PC-3 (cell line): ENCODE measurements around the gene CFL2. TPM values are rescaled to one million over a fixed set of nuclear protein-coding genes. Genes with fewer than 3 reads are reported as not detected.
"Not testable (repeated sequence)": the region's sequence is repeated elsewhere in the genome, so short reads cannot be mapped to it uniquely, and the experiment has no call there.

Experiments
- ATAC-seq: fragments of 200-7000 bp; cut with Tn5 transposase; 2 replicates; pipeline ENCODE4 v1.9.1; 2020; ENCODE audit warnings: mild to moderate bottlenecking, moderate library complexity
- BruUV-seq: library from RNA; stranded (reverse); fragments of 400-500 nt; replicated peaks from 2 replicates; lab custom pipeline; 2021; lab: Mats Ljungman, UMichigan
- CTCF ChIA-PET: fragments of 300-600 bp; sonication (Branson Sonifier 250); formaldehyde crosslinking; loops from one replicate; lab custom pipeline; 2022; ENCODE audit warnings: antibody characterized with exemption; lab: Charles Lee
- POLR2A ChIA-PET: fragments of 300-600 bp; sonication (Branson Sonifier 250); formaldehyde crosslinking; loops from one replicate; lab custom pipeline; 2022; ENCODE audit warnings: antibody characterized with exemption; ENCODE audit not compliant: unreplicated experiment; lab: Charles Lee
- DNase-seq: peaks from one replicate; pipeline ENCODE4 v3.0.0-alpha.2; 2015
- H2AFZ ChIP-seq: fragments of 300-600 bp; sonication (generic); 2 replicates; pipeline ENCODE4 v1.6.0; 2016; ENCODE audit warnings: antibody characterized with exemption, low read length
- H3F3A ChIP-seq: fragments of 300-600 bp; sonication (generic); one replicate; pipeline ENCODE4 v1.6.0; 2017; ENCODE audit warnings: antibody characterized with exemption, low read length, control low read depth, mild to moderate bottlenecking; ENCODE audit not compliant: unreplicated experiment
- H3K27ac ChIP-seq: fragments of 300-600 bp; sonication (generic); 2 replicates; pipeline ENCODE4 v1.5.1; 2016; ENCODE audit warnings: mild to moderate bottlenecking, low read length
- H3K27me3 ChIP-seq: fragments of 300-600 bp; sonication (generic); 2 replicates; pipeline ENCODE4 v1.6.1; 2016; ENCODE audit warnings: low read length, mixed read lengths
- H3K36me3 ChIP-seq: fragments of 300-600 bp; sonication (generic); 2 replicates; pipeline ENCODE4 v1.6.1; 2016; ENCODE audit warnings: low read depth, mixed run types, low read length, mixed read lengths
- H3K4me1 ChIP-seq: fragments of 300-600 bp; sonication (generic); 2 replicates; pipeline ENCODE4 v1.5.1; 2016; ENCODE audit warnings: low read length; ENCODE audit not compliant: insufficient read depth
- H3K4me2 ChIP-seq: fragments of 300-600 bp; sonication (generic); 2 replicates; pipeline ENCODE4 v1.6.0; 2016; ENCODE audit warnings: low read length
- H3K4me3 ChIP-seq: fragments of 300-600 bp; sonication (generic); 2 replicates; pipeline ENCODE4 v1.5.1; 2016; ENCODE audit warnings: mild to moderate bottlenecking, low read length, mixed read lengths
- H3K79me2 ChIP-seq: fragments of 300-600 bp; sonication (generic); 2 replicates; pipeline ENCODE4 v1.6.1; 2017; ENCODE audit warnings: low read length, mixed read lengths
- H3K9ac ChIP-seq: fragments of 300-600 bp; sonication (generic); 2 replicates; pipeline ENCODE4 v1.6.0; 2016; ENCODE audit warnings: mild to moderate bottlenecking, low read length
- H3K9me2 ChIP-seq: fragments of 300-600 bp; sonication (generic); replicated peaks from 2 replicates; pipeline ENCODE4 v1.6.1; 2016; ENCODE audit warnings: mixed run types, low read length, mixed read lengths
- H3K9me3 ChIP-seq: fragments of 300-600 bp; sonication (generic); 2 replicates; pipeline ENCODE4 v1.6.1; 2016; ENCODE audit warnings: low read length, mixed read lengths
- H4K20me1 ChIP-seq: fragments of 300-600 bp; sonication (generic); 2 replicates; pipeline ENCODE4 v1.6.1; 2016; ENCODE audit warnings: low read length, mixed read lengths
- EZH2 ChIP-seq: fragments of 300-600 bp; sonication (generic); IDR thresholded peaks from one replicate; pipeline ENCODE4 v1.6.1; 2017; ENCODE audit warnings: antibody characterized with exemption, mild to moderate bottlenecking, low read length; ENCODE audit not compliant: unreplicated experiment
- EZH2phosphoT487 ChIP-seq: fragments of 300-600 bp; sonication (generic); IDR thresholded peaks from 2 replicates; pipeline ENCODE4 v1.6.1; 2018; ENCODE audit warnings: mild to moderate bottlenecking, antibody characterized with exemption, low read length, borderline replicate concordance
- intact Hi-C: fragments of 100-400 bp; cut with micrococcal nuclease; formaldehyde crosslinking; loops from 2 replicates; pipeline ENCODE4 v1.9.0; 2023
- total RNA-seq: library from RNA; depleted of rRNA; stranded (reverse); fragments of >200 nt; gene quantifications from 2 replicates; pipeline ENCODE4 v1.2.3, GENCODE V29; 2014
- TF ChIP-seq, protein P1 (sequence below): fragments of 300-600 bp; sonication (generic); conservative IDR thresholded peaks from 2 replicates; pipeline ENCODE4 v1.5.1; 2017; ENCODE audit warnings: antibody characterized with exemption, low read depth, mild to moderate bottlenecking, low read length

The CFL2 gene
- total RNA-seq, 1 experiment from 2014 or later = 88.4 TPM

GRCh38 chr14:34737079-34737478 lies 22.7 kb upstream of the CFL2 start:
- H3K36me3 ChIP-seq, H3K9ac ChIP-seq, H3K4me3 ChIP-seq, CTCF ChIA-PET, BruUV-seq, H3K9me2 ChIP-seq, H3K79me2 ChIP-seq, H2AFZ ChIP-seq, POLR2A ChIA-PET, H4K20me1 ChIP-seq, H3F3A ChIP-seq, ATAC-seq, intact Hi-C loops, H3K27me3 ChIP-seq, H3K4me2 ChIP-seq, DNase-seq, H3K9me3 ChIP-seq, H3K27ac ChIP-seq: not testable (repeated sequence)
- H3K4me1 ChIP-seq = peaks cover 21% of the 10 kb centered on the region

DNA sequence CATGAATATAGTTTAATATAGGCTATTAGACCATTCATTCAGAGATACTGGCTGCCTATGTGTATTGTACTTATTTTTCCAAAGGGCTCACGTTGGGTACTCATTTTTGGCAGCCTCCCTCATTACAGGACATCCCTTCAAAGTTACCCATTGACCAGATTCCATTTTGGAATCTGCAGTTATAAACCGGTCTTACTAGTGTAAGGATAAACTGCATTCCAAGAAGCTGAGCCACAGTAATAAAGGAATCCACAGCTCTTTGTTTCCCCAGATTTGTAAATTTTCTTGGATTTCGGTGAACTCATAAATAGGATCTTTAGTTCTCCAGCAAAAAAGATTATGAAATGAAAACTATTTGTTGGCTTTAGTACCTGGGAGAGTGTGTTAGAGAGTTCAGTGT lies 18.9 kb upstream of the CFL2 start:
- Histone ChIP-seq H3K4me1 (peaks cover 26% of the 10 kb centered on the region), H3K9me2 (no peaks in the 10 kb centered on the region), H3K4me3 (peak overlapping the region; percentile 50), H3K27me3 (no peaks in the 10 kb centered on the region), H3K79me2 (no peaks in the 10 kb centered on the region), H3K36me3 (no peaks in the 10 kb centered on the region), H4K20me1 (no peaks in the 10 kb centered on the region), H3K9ac (no peak overlapping the region), H3K9me3 (no peaks in the 10 kb centered on the region), H3F3A (no peaks in the 10 kb centered on the region), H3K4me2 (peak overlapping the region; percentile 75), H3K27ac (peak overlapping the region; percentile 67), H2AFZ (peak overlapping the region; percentile 36; the same call in 1 of the 2 replicates)
- POLR2A ChIA-PET = interaction anchor here (0.6 to 1.1 kb wide), 2 partner anchors 140 to 250 kb away, joined by 3 to 8 read pairs; partner anchors contain the start of gene SRP54
- peak; percentile 92 for DNase-seq
- TF ChIP-seq EZH2 (no peak), EZH2phosphoT487 (no peak)
- TF ChIP-seq, protein P1, sequence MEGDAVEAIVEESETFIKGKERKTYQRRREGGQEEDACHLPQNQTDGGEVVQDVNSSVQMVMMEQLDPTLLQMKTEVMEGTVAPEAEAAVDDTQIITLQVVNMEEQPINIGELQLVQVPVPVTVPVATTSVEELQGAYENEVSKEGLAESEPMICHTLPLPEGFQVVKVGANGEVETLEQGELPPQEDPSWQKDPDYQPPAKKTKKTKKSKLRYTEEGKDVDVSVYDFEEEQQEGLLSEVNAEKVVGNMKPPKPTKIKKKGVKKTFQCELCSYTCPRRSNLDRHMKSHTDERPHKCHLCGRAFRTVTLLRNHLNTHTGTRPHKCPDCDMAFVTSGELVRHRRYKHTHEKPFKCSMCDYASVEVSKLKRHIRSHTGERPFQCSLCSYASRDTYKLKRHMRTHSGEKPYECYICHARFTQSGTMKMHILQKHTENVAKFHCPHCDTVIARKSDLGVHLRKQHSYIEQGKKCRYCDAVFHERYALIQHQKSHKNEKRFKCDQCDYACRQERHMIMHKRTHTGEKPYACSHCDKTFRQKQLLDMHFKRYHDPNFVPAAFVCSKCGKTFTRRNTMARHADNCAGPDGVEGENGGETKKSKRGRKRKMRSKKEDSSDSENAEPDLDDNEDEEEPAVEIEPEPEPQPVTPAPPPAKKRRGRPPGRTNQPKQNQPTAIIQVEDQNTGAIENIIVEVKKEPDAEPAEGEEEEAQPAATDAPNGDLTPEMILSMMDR = no peak
- ATAC-seq = peak; percentile 93
- intact Hi-C loops = no loop called here
- BruUV-seq = no TSS peak
- CTCF ChIA-PET = interaction anchor here (0.5 to 1.8 kb wide), 3 partner anchors 10 to 753 kb away, joined by 3 to 7 read pairs (median 4); no protein-coding TSS in a partner anchor

GRCh38 chr14:34732802-34733201 lies 18.4 kb upstream of the CFL2 start:
- H3K79me2 ChIP-seq = no peaks in the 10 kb centered on the region
- peak overlapping the region; percentile 75 for H3K4me2 ChIP-seq
- intact Hi-C loops = no loop called here
- no peak for TF ChIP-seq EZH2phosphoT487
- TF ChIP-seq, protein P1 = no peak
- H4K20me1 ChIP-seq = no peaks in the 10 kb centered on the region
- peak overlapping the region; percentile 36 for H2AFZ ChIP-seq
- H3K36me3 ChIP-seq = no peaks in the 10 kb centered on the region
- DNase-seq (peak; percentile 57), ATAC-seq (peak; percentile 15; the same call in 1 of the 2 replicates)
- peak overlapping the region; percentile 67 for H3K27ac ChIP-seq
- CTCF ChIA-PET = interaction anchor here (0.6 to 1.8 kb wide), 2 partner anchors 10 to 493 kb away, joined by 3 to 7 read pairs; no protein-coding TSS in a partner anchor
- BruUV-seq = no TSS peak
- H3K9ac ChIP-seq = no peak overlapping the region
- H3K9me2 ChIP-seq = no peaks in the 10 kb centered on the region
- POLR2A ChIA-PET = interaction anchor here (0.6 to 1.1 kb wide), 2 partner anchors 140 to 250 kb away, joined by 3 to 8 read pairs; partner anchors contain the start of gene SRP54
- no peaks in the 10 kb centered on the region for H3K9me3 ChIP-seq
- no peaks in the 10 kb centered on the region for H3K27me3 ChIP-seq
- peak overlapping the region; percentile 15; the same call in 1 of the 2 replicates for H3K4me3 ChIP-seq
- H3F3A ChIP-seq = no peaks in the 10 kb centered on the region
- peaks cover 26% of the 10 kb centered on the region for H3K4me1 ChIP-seq
